Common myeloid progenitor, CD34-positive (primary cell): ENCODE measurements around the gene NAPA.

Experiments used
- CTCF ChIA-PET: fragments of 350-600 bp; sonication (Branson Sonifier 250); formaldehyde crosslinking; loops from one replicate; lab custom pipeline; 2021; ENCODE audit warnings: antibody characterized with exemption; lab: Charles Lee
- POLR2A ChIA-PET: fragments of 350-600 bp; sonication (Branson Sonifier 250); formaldehyde crosslinking; loops from one replicate; lab custom pipeline; 2021; ENCODE audit warnings: antibody characterized with exemption; lab: Charles Lee
- DNase-seq, 3 donors: peaks; one replicate each; pipeline versions ENCODE4 v3.0.0 to v3.0.0-alpha.2; 2013
- H3K27ac ChIP-seq, 2 experiments: 1 replicate in 1 of 2; 2 replicates in 1 of 2; pipeline ENCODE4 v1.7.0; 2013; ENCODE audit warnings: inconsistent platforms in 2 of 2, low read length in 2 of 2, mild to moderate bottlenecking in 2 of 2, low read depth in 1 of 2, moderate library complexity in 1 of 2; ENCODE audit not compliant: severe bottlenecking in 2 of 2, insufficient read depth in 1 of 2, poor library complexity in 1 of 2
- H3K27me3 ChIP-seq, 5 experiments: replicated peaks in 2 of 5; 1 replicate in 3 of 5; 2 replicates in 2 of 5; pipeline versions ENCODE4 v1.6.1 to v1.7.0; 2013; ENCODE audit warnings: low read length in 4 of 5, mild to moderate bottlenecking in 2 of 5, moderate library complexity in 2 of 5, inconsistent platforms in 1 of 5; ENCODE audit not compliant: insufficient read depth in 5 of 5, control insufficient read depth in 4 of 5
- H3K36me3 ChIP-seq, 4 experiments: 1 replicate in 2 of 4; 2 replicates in 2 of 4; pipeline versions ENCODE4 v1.6.1 to v1.7.0; 2013; ENCODE audit warnings: low read length in 3 of 4, control low read depth in 1 of 4, mild to moderate bottlenecking in 1 of 4; ENCODE audit not compliant: control insufficient read depth in 4 of 4, insufficient read depth in 4 of 4
- H3K4me1 ChIP-seq, 4 experiments: 1 replicate in 3 of 4; 2 replicates in 1 of 4; pipeline versions ENCODE4 v1.6.1 to v1.7.1; 2013; ENCODE audit warnings: low read length in 3 of 4, mild to moderate bottlenecking in 3 of 4, control low read depth in 1 of 4, inconsistent platforms in 1 of 4, moderate library complexity in 1 of 4; ENCODE audit not compliant: control insufficient read depth in 4 of 4, insufficient read depth in 4 of 4; ENCODE audit errors: control extremely low read depth in 1 of 4
- H3K4me3 ChIP-seq, 7 experiments: 1 replicate in 4 of 7; 2 replicates in 3 of 7; pipeline versions ENCODE4 v1.5.1 to v1.7.0; 2013; ENCODE audit warnings: mild to moderate bottlenecking in 7 of 7, low read length in 6 of 7, moderate library complexity in 6 of 7, inconsistent platforms in 2 of 7, low read depth in 2 of 7, control low read depth in 1 of 7; ENCODE audit not compliant: insufficient read depth in 4 of 7, control insufficient read depth in 1 of 7; ENCODE audit errors: extremely low read depth in 1 of 7
- H3K9me3 ChIP-seq, 5 experiments: 1 replicate in 4 of 5; 2 replicates in 1 of 5; pipeline versions ENCODE4 v1.6.1 to v1.7.1; 2013; ENCODE audit warnings: low read length in 4 of 5, mild to moderate bottlenecking in 2 of 5, inconsistent platforms in 1 of 5, low read depth in 1 of 5, moderate library complexity in 1 of 5; ENCODE audit not compliant: control insufficient read depth in 4 of 5, insufficient read depth in 2 of 5; ENCODE audit errors: control extremely low read depth in 1 of 5
- WGBS: methylation state at CpG from one replicate; pipeline ENCODE4 v1.1.5; 2013; ENCODE audit not compliant: insufficient coverage; 5-methylcytosine and 5-hydroxymethylcytosine counted together

NAPA gene

GRCh38 chr19:47506459-47506858 lies 8.4 kb downstream of the NAPA start:
- H3K27ac ChIP-seq = no peak overlapping the region
- WGBS = 100% methylated on average over 6 of the region's 8 CpGs
- no peak for DNase-seq
- peaks cover 0 to 37% (median 28%) of the 10 kb centered on the region in 4 experiments for H3K4me1 ChIP-seq
- POLR2A ChIA-PET = interaction anchor here (0.7 kb wide), 1 partner anchor 190 kb away, joined by 3 read pairs; no protein-coding TSS in a partner anchor
- H3K9me3 ChIP-seq = no peaks in the 10 kb centered on the region
- H3K36me3 ChIP-seq = peaks cover 0 to 47% (median 24%) of the 10 kb centered on the region in 4 experiments
- no peaks in the 10 kb centered on the region for H3K27me3 ChIP-seq
- no peak overlapping the region for H3K4me3 ChIP-seq
- CTCF ChIA-PET = interaction anchor here (1.1 to 5.8 kb wide), 5 partner anchors 10 to 70 kb away, joined by 4 to 23 read pairs (median 13); partner anchors contain the start of gene KPTN

- H3K36me3 ChIP-seq = peaks cover 0 to 54% (median 29%) of the 10 kb centered on the region in 4 experiments
- H3K4me1 ChIP-seq = peaks cover 0 to 34% (median 28%) of the 10 kb centered on the region in 4 experiments
- no peak overlapping the region for H3K4me3 ChIP-seq
- H3K27me3 ChIP-seq = no peaks in the 10 kb centered on the region
- no peak overlapping the region for H3K27ac ChIP-seq
- ChIA-PET CTCF (interaction anchor here (1.1 kb wide), 1 partner anchor 22 kb away, joined by 4 read pairs; the partner anchor contains the start of gene KPTN), POLR2A (no interaction called here)
- WGBS = 100% methylated on average over 6 of the region's 6 CpGs
- no peaks in the 10 kb centered on the region for H3K9me3 ChIP-seq
- DNase-seq = no peak
These were observed 9.4 kb downstream of the NAPA start for GRCh38 chr19:47505506-47505905.

- H3K9me3 ChIP-seq = no peaks in the 10 kb centered on the region
- H3K27ac ChIP-seq = no peak overlapping the region
- H3K4me3 ChIP-seq = no peak overlapping the region
- peaks cover 0 to 24% (median 21%) of the 10 kb centered on the region in 4 experiments for H3K4me1 ChIP-seq
- 80% methylated on average over 5 of the region's 5 CpGs for WGBS
- peaks cover 0 to 67% (median 39%) of the 10 kb centered on the region in 4 experiments for H3K36me3 ChIP-seq
- DNase-seq = no peak
- H3K27me3 ChIP-seq = no peaks in the 10 kb centered on the region
- ChIA-PET POLR2A (no interaction called here), CTCF (interaction anchor here (1.2 kb wide), 1 partner anchor 20 kb away, joined by 3 read pairs; the partner anchor contains the start of gene KPTN)
These were observed 11.1 kb downstream of the NAPA start for GRCh38 chr19:47503826-47504150.

GRCh38 chr19:47503130-47503825 lies 11.6 kb downstream of the NAPA start:
- H3K36me3 ChIP-seq = peaks cover 0 to 72% (median 42%) of the 10 kb centered on the region in 4 experiments
- H3K9me3 ChIP-seq = no peaks in the 10 kb centered on the region
- H3K4me1 ChIP-seq = peaks cover 0 to 19% (median 16%) of the 10 kb centered on the region in 4 experiments
- whole genome bisulfite sequencing = 98% methylated on average over 7 of the region's 13 CpGs
- no peak overlapping the region for H3K27ac ChIP-seq
- no peaks in the 10 kb centered on the region for H3K27me3 ChIP-seq
- H3K4me3 ChIP-seq = no peak overlapping the region
- POLR2A ChIA-PET = no interaction called here
- no peak for DNase-seq
- CTCF ChIA-PET = interaction anchor here (0.8 to 1.3 kb wide), 3 partner anchors 16 to 120 kb away, joined by 3 read pairs; partner anchors contain the start of gene KPTN

- peaks cover 0 to 14% (median 12%) of the 10 kb centered on the region in 4 experiments for H3K4me1 ChIP-seq
- no peaks in the 10 kb centered on the region for H3K9me3 ChIP-seq
- H3K27ac ChIP-seq = no peak overlapping the region
- no peak overlapping the region for H3K4me3 ChIP-seq
- CTCF ChIA-PET = interaction anchor here (0.6 to 1.2 kb wide), 5 partner anchors 8 to 1020 kb away, joined by 3 to 5 read pairs (median 3); partner anchors contain the start of gene NAPA
- no peaks in the 10 kb centered on the region for H3K27me3 ChIP-seq
- POLR2A ChIA-PET = no interaction called here
- DNase-seq = no peak
- peaks cover 2 to 85% (median 52%) of the 10 kb centered on the region in 4 experiments for H3K36me3 ChIP-seq
- 98% methylated on average over 30 of the region's 32 CpGs for WGBS
These were observed 14.7 kb downstream of the NAPA start for GRCh38 chr19:47499863-47500830.

- no peaks in the 10 kb centered on the region for H3K27me3 ChIP-seq
- H3K27ac ChIP-seq = no peak overlapping the region
- no peak overlapping the region for H3K4me3 ChIP-seq
- H3K4me1 ChIP-seq = peaks cover 4 to 22% (median 19%) of the 10 kb centered on the region in 4 experiments
- H3K36me3 ChIP-seq = peaks cover 2 to 84% (median 52%) of the 10 kb centered on the region in 4 experiments
- ChIA-PET CTCF (interaction anchor here (1.0 to 1.2 kb wide), 3 partner anchors 8 to 14 kb away, joined by 3 to 5 read pairs (median 4); no protein-coding TSS in a partner anchor), POLR2A (no interaction called here)
- no peak for DNase-seq
- H3K9me3 ChIP-seq = no peaks in the 10 kb centered on the region
- WGBS = 94% methylated on average over 7 of the region's 7 CpGs
These were observed 15.5 kb downstream of the NAPA start for GRCh38 chr19:47499371-47499770.
